OCI-LY1 (cell line): Measurements from ENCODE around the gene MAPK8.

Source experiments
- H2AFZ ChIP-seq: fragments of 200-600 bp; sonication (generic), shearing (Covaris generic); 2 replicates; pipeline ENCODE4 v1.6.0; 2014; ENCODE audit warnings: antibody characterized with exemption, mild to moderate bottlenecking, low read length
- H3F3A ChIP-seq: fragments of 200-600 bp; sonication (generic), shearing (Covaris generic); 2 replicates; pipeline ENCODE4 v1.6.0; 2014; ENCODE audit warnings: mild to moderate bottlenecking, antibody characterized with exemption, low read length, moderate library complexity; ENCODE audit not compliant: insufficient read depth
- H3K27ac ChIP-seq: fragments of 200-600 bp; sonication (generic); 2 replicates; pipeline ENCODE4 v1.5.1; 2014; ENCODE audit warnings: low read length, mixed run types, mild to moderate bottlenecking, low read depth; ENCODE audit not compliant: poor library complexity, severe bottlenecking
- H3K27me3 ChIP-seq: fragments of 200-600 bp; sonication (generic); 2 replicates; pipeline ENCODE4 v1.6.0; 2014; ENCODE audit warnings: antibody characterized with exemption, mild to moderate bottlenecking, low read length, moderate library complexity; ENCODE audit not compliant: insufficient read depth
- H3K36me3 ChIP-seq: fragments of 200-600 bp; sonication (generic); 2 replicates; pipeline ENCODE4 v1.6.1; 2014; ENCODE audit warnings: mild to moderate bottlenecking, antibody characterized with exemption, low read length, moderate library complexity, mixed read lengths; ENCODE audit not compliant: insufficient read depth
- H3K4me1 ChIP-seq: fragments of 200-600 bp; sonication (generic); 2 replicates; pipeline ENCODE4 v1.5.1; 2014; ENCODE audit warnings: mild to moderate bottlenecking, low read length, moderate library complexity; ENCODE audit not compliant: insufficient read depth, severe bottlenecking
- H3K4me2 ChIP-seq: fragments of 200-600 bp; sonication (generic), shearing (Covaris generic); 2 replicates; pipeline ENCODE4 v1.6.1; 2014; ENCODE audit warnings: low read length
- H3K4me3 ChIP-seq: fragments of 200-600 bp; sonication (generic); 2 replicates; pipeline ENCODE4 v1.5.1; 2014; ENCODE audit warnings: low read length, low read depth, mild to moderate bottlenecking, mixed read lengths; ENCODE audit not compliant: poor library complexity, severe bottlenecking
- H3K79me2 ChIP-seq: fragments of 200-600 bp; shearing (Covaris generic); 2 replicates; pipeline ENCODE4 v1.6.1; 2016; ENCODE audit warnings: mixed run types, low read length, mixed read lengths; ENCODE audit not compliant: insufficient read depth
- H3K9ac ChIP-seq: fragments of 200-600 bp; sonication (generic), shearing (Covaris generic); 2 replicates; pipeline ENCODE4 v1.6.1; 2014; ENCODE audit warnings: mild to moderate bottlenecking, low read length, mixed read lengths
- H3K9me2 ChIP-seq: fragments of 200-600 bp; sonication (generic), shearing (Covaris generic); 2 replicates; pipeline ENCODE4 v1.6.1; 2014; ENCODE audit warnings: low read depth, mild to moderate bottlenecking, low read length, mixed read lengths
- H3K9me3 ChIP-seq: fragments of 200-600 bp; shearing (Covaris generic); 2 replicates; pipeline ENCODE4 v1.6.1; 2014; ENCODE audit warnings: low read length, mixed read lengths
- H4K20me1 ChIP-seq: fragments of 200-600 bp; sonication (generic), shearing (Covaris generic); 2 replicates; pipeline ENCODE4 v1.6.0; 2016; ENCODE audit warnings: mild to moderate bottlenecking, low read length; ENCODE audit not compliant: insufficient read depth
- CTCF ChIP-seq: fragments of 200-600 bp; sonication (generic), shearing (Covaris generic); IDR thresholded peaks from 2 replicates; pipeline ENCODE4 v1.5.1; 2017; ENCODE audit warnings: mild to moderate bottlenecking, antibody characterized with exemption, low read length, moderate library complexity, mixed read lengths
- EZH2 ChIP-seq: fragments of 200-600 bp; sonication (generic), shearing (Covaris generic); IDR thresholded peaks from 2 replicates; pipeline ENCODE4 v1.8.0; 2017; ENCODE audit warnings: borderline replicate concordance, mixed run types, mild to moderate bottlenecking, antibody characterized with exemption, low read length, moderate library complexity, mixed read lengths

The MAPK8 gene

GRCh38 chr10:48365668-48366067, 59.2 kb downstream of the MAPK8 start:
- H3K9ac ChIP-seq: no peak overlapping the region
- no peak overlapping the region for H3K4me3 ChIP-seq
- H4K20me1 ChIP-seq: no peaks in the 10 kb centered on the region
- no peaks in the 10 kb centered on the region for H3K9me3 ChIP-seq
- H3K4me1 ChIP-seq: no peaks in the 10 kb centered on the region
- no peaks in the 10 kb centered on the region for H3K9me2 ChIP-seq
- no peak overlapping the region for H3K27ac ChIP-seq
- no peak overlapping the region for H2AFZ ChIP-seq
- TF ChIP-seq CTCF (no peak), EZH2 (no peak)
- no peaks in the 10 kb centered on the region for H3K36me3 ChIP-seq
- H3K79me2 ChIP-seq: no peaks in the 10 kb centered on the region
- H3F3A ChIP-seq: no peaks in the 10 kb centered on the region
- H3K4me2 ChIP-seq: no peak overlapping the region
- no peaks in the 10 kb centered on the region for H3K27me3 ChIP-seq

DNA sequence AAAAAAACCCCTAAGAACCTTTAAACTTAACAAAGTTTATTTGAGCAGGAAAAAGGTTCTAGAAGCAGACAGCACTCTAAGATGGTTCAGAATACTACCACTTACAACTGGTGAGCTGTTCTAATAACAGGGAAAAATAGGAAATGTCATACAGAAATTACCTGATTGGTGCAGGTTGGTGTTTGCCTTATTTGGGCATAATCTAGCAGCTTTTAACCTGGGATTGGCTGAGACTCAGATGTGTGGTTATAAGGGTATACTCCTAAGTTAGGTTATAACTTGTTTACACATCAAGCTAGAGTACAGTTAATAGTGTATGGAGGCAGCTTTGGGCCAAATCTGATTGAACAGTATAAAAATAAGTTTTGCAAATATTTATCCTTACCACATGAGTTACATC, 59.8 kb downstream of the MAPK8 start:
- H3K4me2 ChIP-seq: no peak overlapping the region
- no peaks in the 10 kb centered on the region for H4K20me1 ChIP-seq
- H3K9me2 ChIP-seq: no peaks in the 10 kb centered on the region
- no peak overlapping the region for H3K4me3 ChIP-seq
- no peaks in the 10 kb centered on the region for H3K9me3 ChIP-seq
- H3K9ac ChIP-seq: no peak overlapping the region
- H3K79me2 ChIP-seq: no peaks in the 10 kb centered on the region
- no peak overlapping the region for H3K27ac ChIP-seq
- no peak for TF ChIP-seq EZH2
- TF ChIP-seq CTCF: no peak
- no peaks in the 10 kb centered on the region for H3K36me3 ChIP-seq
- H2AFZ ChIP-seq: no peak overlapping the region
- H3K27me3 ChIP-seq: no peaks in the 10 kb centered on the region
- no peaks in the 10 kb centered on the region for H3K4me1 ChIP-seq
- H3F3A ChIP-seq: no peaks in the 10 kb centered on the region

GRCh38 chr10:48369501-48369900, 63.0 kb downstream of the MAPK8 start:
- no peak overlapping the region for H3K27ac ChIP-seq
- no peaks in the 10 kb centered on the region for H3K79me2 ChIP-seq
- no peaks in the 10 kb centered on the region for H3K36me3 ChIP-seq
- H3K4me2 ChIP-seq: no peak overlapping the region
- TF ChIP-seq CTCF (no peak), EZH2 (no peak)
- no peak overlapping the region for H2AFZ ChIP-seq
- H4K20me1 ChIP-seq: no peaks in the 10 kb centered on the region
- H3K9ac ChIP-seq: no peak overlapping the region
- H3K9me2 ChIP-seq: no peaks in the 10 kb centered on the region
- no peak overlapping the region for H3K4me3 ChIP-seq
- no peaks in the 10 kb centered on the region for H3K9me3 ChIP-seq
- no peaks in the 10 kb centered on the region for H3F3A ChIP-seq
- H3K4me1 ChIP-seq: no peaks in the 10 kb centered on the region
- no peaks in the 10 kb centered on the region for H3K27me3 ChIP-seq
